Measurements from ENCODE around the gene JAZF1.

GRCh38 chr7:28176174-28176573, 4.4 kb downstream of the JAZF1 start:
- no peak for TF ChIP-seq CTCF (IDR thresholded peaks at IDR 0.05)
- no peak for TF ChIP-seq POLR2A (IDR thresholded peaks at IDR 0.05)
